Spleen (tissue), 11 donors: ENCODE results near the gene FRYL. TPM values are rescaled to one million over a fixed set of nuclear protein-coding genes. Genes with fewer than 3 reads are reported as not detected.

Experiments used
- DNase-seq: peaks from one replicate; pipeline ENCODE4 v3.0.0-alpha.2; 2020
- H3K27ac ChIP-seq, 8 donors: fragments of 200-600 bp; sonication (generic) in 7 of 8; 1 replicate in 4 of 8; 2 replicates in 4 of 8; pipeline versions ENCODE4 v1.5.0 to v1.8.0; 2016 to 2021; ENCODE audit warnings: inconsistent platforms in 4 of 8, mild to moderate bottlenecking in 4 of 8, moderate library complexity in 1 of 8
- H3K27me3 ChIP-seq, 7 donors: fragments of 200-600 bp; sonication (generic) in 6 of 7; replicated peaks in 1 of 7; 1 replicate in 4 of 7; 2 replicates in 3 of 7; pipeline versions ENCODE4 v1.5.0 to v1.8.0; 2016 to 2021; ENCODE audit warnings: inconsistent platforms in 3 of 7, mild to moderate bottlenecking in 1 of 7
- H3K36me3 ChIP-seq, 6 donors: fragments of 200-600 bp; sonication (generic) in 5 of 6; 1 replicate in 4 of 6; 2 replicates in 2 of 6; pipeline versions ENCODE4 v1.5.0 to v1.8.0; 2016 to 2021; ENCODE audit warnings: inconsistent platforms in 2 of 6
- H3K4me1 ChIP-seq, 6 donors: fragments of 200-600 bp; sonication (generic) in 5 of 6; 1 replicate in 3 of 6; 2 replicates in 3 of 6; pipeline versions ENCODE4 v1.5.0 to v1.8.0; 2016 to 2021; ENCODE audit warnings: inconsistent platforms in 3 of 6
- H3K4me3 ChIP-seq, 8 donors: fragments of 200-600 bp; sonication (generic) in 7 of 8; 1 replicate in 4 of 8; 2 replicates in 4 of 8; pipeline versions ENCODE4 v1.5.0 to v1.8.0; 2016 to 2021; ENCODE audit warnings: inconsistent platforms in 4 of 8, mild to moderate bottlenecking in 4 of 8, moderate library complexity in 2 of 8
- H3K9me3 ChIP-seq, 8 donors: fragments of 200-600 bp; sonication (generic) in 7 of 8; 1 replicate in 4 of 8; 2 replicates in 4 of 8; pipeline versions ENCODE4 v1.5.0 to v1.8.0; 2016 to 2021; ENCODE audit warnings: inconsistent platforms in 4 of 8
- CTCF ChIP-seq, 11 experiments: fragments of 200-600 bp in 7 of 11; fragments of 450-650 bp in 4 of 11; sonication (generic) in 4 of 11; IDR thresholded peaks in 8 of 11; conservative IDR thresholded peaks in 3 of 11; 1 replicate in 7 of 11; 2 replicates in 4 of 11; pipeline versions ENCODE4 v1.4.0 to v1.8.0; 2016 to 2021; ENCODE audit warnings: antibody characterized with exemption in 11 of 11, inconsistent platforms in 4 of 11, mild to moderate bottlenecking in 1 of 11
- POLR2A ChIP-seq, 3 donors: fragments of 450-650 bp; IDR thresholded peaks; one replicate each; pipeline ENCODE4 v1.5.1; 2017; ENCODE audit warnings: antibody characterized with exemption in 3 of 3, mild to moderate bottlenecking in 1 of 3
- POLR2AphosphoS5 ChIP-seq, 3 donors: sonication (generic); formaldehyde crosslinking; IDR thresholded peaks; one replicate each; pipeline ENCODE4 v1.5.1; 2017; ENCODE audit warnings: antibody characterized with exemption in 3 of 3
- WGBS, 5 donors: extraction: QIAGEN DNeasy Blood & Tissue Kit in 3 of 5; methylation state at CpG; one replicate each; pipeline versions ENCODE4 v1.1.5 to v1.1.7; 2013 to 2018; 5-methylcytosine and 5-hydroxymethylcytosine counted together
- intact Hi-C: fragments of 100-400 bp; cut with DNase I; formaldehyde crosslinking; loops from one replicate; pipeline ENCODE4 v1.15.0; 2023; ENCODE audit warnings: low total_unique reads
- polyA plus RNA-seq, 3 donors: library from polyadenylated mRNA; stranded (reverse); fragments of 200-250 nt; gene quantifications; one replicate each; pipeline ENCODE4 v1.2.1, GENCODE V29; 2013
- total RNA-seq, 7 donors: library from RNA; depleted of rRNA in 3 of 7; stranded (reverse); fragments of >200 nt in 3 of 7; fragmentation: NEBNext Ultra II Directional in 4 of 7; extraction: Animal tissue kit (Norgen Biotek cat#: 25700) in 4 of 7; gene quantifications; one replicate each; pipeline versions ENCODE4 v1.1.0 to v1.2.1, GENCODE V29; 2016 to 2021
- donor health status: healthy with polysubstance abuse.
- donor health status: DM: no; HTN: no; CAD: no; lungs with moderate emphysema.
- donor health status: DM: no; HTN: no; CAD: no.
- donor health status: Bipolar disorder and iron deficiency.
- donor health status: healthy.
- donor health status: DM: no; HTN: no; CAD: no.
- donor health status: DM: yes; HTN: yes; CAD: no.

The FRYL gene
- total and polyA plus RNA-seq, 10 donors, result 14.2 to 118 (median 94.9) TPM

- Histone ChIP-seq H3K27me3 (peaks cover 10 to 37% (median 32%) of the 10 kb centered on the region in 7 donors), H3K4me1 (peaks cover 0 to 21% (median 17%) of the 10 kb centered on the region in 6 donors), H3K9me3 (no peaks in the 10 kb centered on the region), H3K4me3 (no peak overlapping the region), H3K27ac (no peak overlapping the region), H3K36me3 (peaks cover 0 to 17% (median 0%) of the 10 kb centered on the region in 6 donors)
- no peak for DNase-seq
- intact Hi-C loops, result no loop called here
- WGBS, 5 donors, result 75 to 84% (median 81%) methylated on average over 4 of the region's 4 CpGs
- TF ChIP-seq POLR2AphosphoS5 (IDR thresholded peaks at IDR 0.05), result no peak
Measured at GRCh38 chr4:48493452-48494100, 286.5 kb downstream of the FRYL start.

GRCh38 chr4:48491514-48492176 is 288.4 kb downstream of the FRYL start:
- WGBS, 5 donors, result 69 to 75% (median 71%) methylated on average over 23 of the region's 23 CpGs
- Histone ChIP-seq H3K4me3 (peak overlapping the region in 2 of 8 donors; percentile 28 to 64), H3K36me3 (peaks cover 0 to 5% (median 0%) of the 10 kb centered on the region in 6 donors), H3K4me1 (peaks cover 0 to 21% (median 17%) of the 10 kb centered on the region in 6 donors), H3K9me3 (no peaks in the 10 kb centered on the region), H3K27me3 (peaks cover 10 to 57% (median 51%) of the 10 kb centered on the region in 7 donors), H3K27ac (no peak overlapping the region)
- DNase-seq, result no peak
- no peak for TF ChIP-seq POLR2A (IDR thresholded peaks at IDR 0.05)
- no peak for TF ChIP-seq CTCF (IDR thresholded peaks at IDR 0.05 in 8 of 11, conservative IDR thresholded peaks at IDR 0.05 in 3 of 11)
- TF ChIP-seq POLR2AphosphoS5 (IDR thresholded peaks at IDR 0.05), result no peak
- intact Hi-C loops, result no loop called here

GRCh38 chr4:48490680-48491513 is 289.2 kb downstream of the FRYL start:
- intact Hi-C loops, result no loop called here
- H3K36me3 ChIP-seq, result peaks cover 0 to 4% (median 0%) of the 10 kb centered on the region in 6 donors
- no peak overlapping the region for H3K27ac ChIP-seq
- H3K9me3 ChIP-seq, result no peaks in the 10 kb centered on the region
- WGBS, 5 donors, result 12 to 24% (median 14%) methylated on average over 52 to 104 of the region's 104 CpGs
- H3K4me1 ChIP-seq, result peaks cover 0 to 21% (median 17%) of the 10 kb centered on the region in 6 donors
- H3K27me3 ChIP-seq, result peaks cover 10 to 60% (median 53%) of the 10 kb centered on the region in 7 donors
- peak overlapping the region in 7 of 8 donors; percentile 24 to 64 (median 33) for H3K4me3 ChIP-seq
- DNase-seq, result peak; percentile 76
- no peak for TF ChIP-seq POLR2AphosphoS5 (IDR thresholded peaks at IDR 0.05)
- TF ChIP-seq CTCF (IDR thresholded peaks at IDR 0.05 in 8 of 11, conservative IDR thresholded peaks at IDR 0.05 in 3 of 11), result no peak
- TF ChIP-seq POLR2A (IDR thresholded peaks at IDR 0.05), result no peak

- Histone ChIP-seq H3K4me3 (peak within 1 kb of the TSS in 7 of 8 donors; percentile 24 to 64 (median 33)), H3K36me3 (no peaks in the 10 kb centered on the region), H3K4me1 (peaks cover 0 to 21% (median 17%) of the 10 kb centered on the region in 6 donors), H3K27ac (no peak within 1 kb of the TSS), H3K27me3 (peaks cover 10 to 67% (median 59%) of the 10 kb centered on the region in 7 donors), H3K9me3 (no peaks in the 10 kb centered on the region)
- WGBS, 5 donors, result 3 to 4% (median 3%) methylated on average over 4 to 80 of the region's 80 CpGs
- no peak for DNase-seq
- TF ChIP-seq POLR2AphosphoS5 (IDR thresholded peaks at IDR 0.05) (peak in 1 of 3 donors; percentile 18), POLR2A (IDR thresholded peaks at IDR 0.05) (no peak), CTCF (IDR thresholded peaks at IDR 0.05 in 8 of 11, conservative IDR thresholded peaks at IDR 0.05 in 3 of 11) (no peak)
- intact Hi-C loops, result no loop called here
Measured at GRCh38 chr4:48490012-48490679, 289.9 kb downstream of the FRYL start, which contains the start of gene ZAR1. Gene ZAR1, plus strand, starts transcription at chr4:48490252. Its CDS starts 40 bp downstream, at chr4:48490292.
